ENCODE results near the gene NR4A3.

GRCh38 chr9:99831857-99832557 is 10.3 kb downstream of the NR4A3 start:
- TF ChIP-seq CTCF (IDR thresholded peaks at IDR 0.05; ENCODE audit: borderline replicate concordance, extremely low read depth, low read length, poor library complexity, severe bottlenecking) (no peak), EZH2 (IDR thresholded peaks at IDR 0.05; ENCODE audit: borderline replicate concordance, low read depth, low read length, severe bottlenecking) (no peak)

Measured in DND-41 (cell line).